Stimulated activated effector memory CD8-positive, alpha-beta T cell treated with anti-CD3 and anti-CD28 coated beads, Interleukin-12 subunit alpha, Interleukin-12 subunit beta, amount 100 ng/mL, for 72 hours (primary cell): ENCODE results near the gene CHMP2A.

Experiments
- ATAC-seq: fragments of 150-1000 bp; cut with Tn5 transposase; 2 replicates; pipeline ENCODE4 v1.10.0; 2021
- DNase-seq, 2 donors: peaks; one replicate each; pipeline ENCODE4 v3.0.0; 2021 to 2022; ENCODE audit warnings: low spot score in 2 of 2
- H3K27ac Mint-ChIP-seq: one replicate; pipeline ENCODE4 v1.8.0; 2022; ENCODE audit warnings: mild to moderate bottlenecking, mixed read lengths
- H3K36me3 Mint-ChIP-seq: one replicate; pipeline ENCODE4 v1.8.0; 2022; ENCODE audit warnings: mild to moderate bottlenecking, mixed read lengths
- H3K4me1 Mint-ChIP-seq: one replicate; pipeline ENCODE4 v1.8.0; 2022; ENCODE audit warnings: mixed read lengths
- H3K4me3 Mint-ChIP-seq: one replicate; pipeline ENCODE4 v1.8.0; 2022; ENCODE audit warnings: mild to moderate bottlenecking, mixed read lengths
- H3K9me3 Mint-ChIP-seq: one replicate; pipeline ENCODE4 v1.8.0; 2022; ENCODE audit warnings: mixed read lengths

CHMP2A gene

DNA sequence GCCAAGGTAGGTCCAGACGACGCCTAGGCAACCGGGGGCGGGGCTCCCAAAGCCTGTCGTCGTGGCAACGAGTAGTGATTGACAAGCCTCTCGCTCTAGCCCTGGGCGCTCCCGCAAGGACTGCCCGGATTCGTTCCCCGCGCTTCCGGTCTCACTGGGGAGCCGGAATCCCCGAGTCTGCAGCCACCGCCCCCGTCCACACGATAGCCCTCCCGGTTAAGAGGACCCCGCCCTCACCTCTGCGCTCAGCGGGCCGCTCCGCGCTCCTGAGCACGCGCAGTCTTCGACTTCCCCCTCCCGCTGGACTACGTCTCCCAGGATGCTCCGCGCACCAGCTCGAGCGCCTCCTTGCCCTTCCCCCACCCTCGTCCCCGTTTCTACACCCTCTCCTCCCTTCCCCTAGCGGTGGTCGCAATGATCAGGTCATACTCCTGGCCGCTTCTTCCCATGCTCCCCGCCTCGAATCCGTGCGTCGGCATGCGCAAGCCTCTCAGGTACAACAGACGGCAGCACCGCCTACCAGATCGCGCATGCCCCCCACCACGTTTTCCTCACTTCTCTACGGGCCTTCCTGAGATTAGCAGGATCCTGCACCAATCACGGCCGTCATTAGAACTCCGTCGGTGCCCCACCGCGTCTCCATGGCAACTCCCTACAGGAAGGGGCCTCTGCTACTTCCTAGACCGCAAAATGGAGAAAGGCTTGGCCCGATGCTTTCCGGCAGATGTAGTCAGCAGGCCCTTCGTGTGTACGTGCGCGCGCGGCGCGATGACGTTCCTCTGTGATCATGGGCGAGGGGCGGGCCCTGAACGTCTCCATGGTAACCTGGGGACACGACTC lies 18.1 kb upstream of the CHMP2A start, which contains the start of gene MZF1:
Gene MZF1 (minus strand): TSS at position 518 of the 840 bp plus-strand sequence. CDS start 1,946 bp downstream, outside the sequence.
- Mint-ChIP-seq H3K36me3 (peaks cover 40% of the 10 kb centered on the region), H3K4me3 (peak within 1 kb of the TSS; percentile 98), H3K9me3 (no peaks in the 10 kb centered on the region), H3K27ac (peak within 1 kb of the TSS; percentile 100), H3K4me1 (peaks cover 53% of the 10 kb centered on the region)
- DNase-seq (peak; percentile 96 to 100), ATAC-seq (peak; percentile 78)

DNA sequence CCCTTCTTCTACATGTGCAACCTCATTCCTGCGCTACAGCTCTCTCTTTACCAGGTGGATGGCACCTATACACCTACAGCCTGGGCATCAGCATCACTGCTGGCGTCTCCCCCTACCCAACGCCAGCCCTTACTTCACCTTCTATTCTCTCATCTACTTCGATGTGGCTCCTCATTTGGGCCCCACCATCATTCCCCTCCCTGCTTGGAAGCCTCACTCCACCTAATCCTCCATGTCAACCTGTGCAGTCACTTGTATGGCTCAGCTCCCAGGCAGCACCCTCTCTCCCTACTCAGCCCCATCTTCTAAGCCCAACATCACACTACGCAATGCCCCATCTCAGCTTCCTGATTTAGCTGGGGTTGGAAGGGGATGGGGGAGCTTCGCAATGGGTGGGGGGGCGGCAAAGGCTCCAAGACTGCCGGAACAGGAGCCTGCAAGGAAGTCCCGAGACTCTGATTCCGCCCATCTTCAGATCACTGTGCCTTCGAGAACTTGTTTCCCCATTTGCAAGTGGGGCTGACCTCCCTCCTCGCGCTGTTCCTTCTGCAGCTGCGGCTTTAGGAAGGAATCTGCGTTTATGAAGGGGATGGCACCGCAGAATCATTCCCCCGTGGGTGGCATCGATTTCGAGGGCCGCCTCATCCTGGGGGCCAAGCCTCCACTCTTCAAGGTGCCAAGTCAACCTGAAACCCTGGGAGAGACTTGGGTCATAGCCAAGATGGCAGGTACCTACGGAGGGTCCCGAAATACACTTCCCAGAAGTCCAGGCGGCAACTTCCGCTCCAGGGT lies 17.3 kb upstream of the CHMP2A start:
- DNase-seq = no peak
- no peaks in the 10 kb centered on the region for H3K9me3 Mint-ChIP-seq
- peaks cover 40% of the 10 kb centered on the region for H3K36me3 Mint-ChIP-seq
- peak overlapping the region; percentile 98 for H3K4me3 Mint-ChIP-seq
- peaks cover 47% of the 10 kb centered on the region for H3K4me1 Mint-ChIP-seq
- no peak for ATAC-seq
- H3K27ac Mint-ChIP-seq = peak overlapping the region; percentile 100

DNA sequence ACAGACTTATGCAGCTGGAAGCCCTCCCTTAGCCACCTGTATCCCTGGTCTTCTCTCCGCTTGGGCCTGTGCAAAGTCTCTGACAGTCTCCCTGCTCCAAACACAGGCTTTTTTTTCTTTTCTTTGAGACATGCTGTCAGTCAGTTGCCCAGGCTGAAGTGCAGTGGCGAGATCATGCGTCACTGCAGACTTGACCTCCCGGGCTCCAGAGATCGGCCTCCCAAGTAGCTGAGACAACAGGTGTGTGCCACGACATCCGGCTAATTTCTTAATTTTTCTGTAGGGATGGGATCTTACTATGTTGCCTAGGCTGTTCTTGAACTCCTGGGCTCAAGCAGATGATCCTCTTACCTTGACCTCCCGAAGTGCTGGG lies 16.7 kb upstream of the CHMP2A start:
- no peak for ATAC-seq
- H3K9me3 Mint-ChIP-seq = no peaks in the 10 kb centered on the region
- H3K36me3 Mint-ChIP-seq = peaks cover 40% of the 10 kb centered on the region
- H3K4me3 Mint-ChIP-seq = peak overlapping the region; percentile 98
- no peak for DNase-seq
- H3K27ac Mint-ChIP-seq = no peak overlapping the region
- peaks cover 47% of the 10 kb centered on the region for H3K4me1 Mint-ChIP-seq

DNA sequence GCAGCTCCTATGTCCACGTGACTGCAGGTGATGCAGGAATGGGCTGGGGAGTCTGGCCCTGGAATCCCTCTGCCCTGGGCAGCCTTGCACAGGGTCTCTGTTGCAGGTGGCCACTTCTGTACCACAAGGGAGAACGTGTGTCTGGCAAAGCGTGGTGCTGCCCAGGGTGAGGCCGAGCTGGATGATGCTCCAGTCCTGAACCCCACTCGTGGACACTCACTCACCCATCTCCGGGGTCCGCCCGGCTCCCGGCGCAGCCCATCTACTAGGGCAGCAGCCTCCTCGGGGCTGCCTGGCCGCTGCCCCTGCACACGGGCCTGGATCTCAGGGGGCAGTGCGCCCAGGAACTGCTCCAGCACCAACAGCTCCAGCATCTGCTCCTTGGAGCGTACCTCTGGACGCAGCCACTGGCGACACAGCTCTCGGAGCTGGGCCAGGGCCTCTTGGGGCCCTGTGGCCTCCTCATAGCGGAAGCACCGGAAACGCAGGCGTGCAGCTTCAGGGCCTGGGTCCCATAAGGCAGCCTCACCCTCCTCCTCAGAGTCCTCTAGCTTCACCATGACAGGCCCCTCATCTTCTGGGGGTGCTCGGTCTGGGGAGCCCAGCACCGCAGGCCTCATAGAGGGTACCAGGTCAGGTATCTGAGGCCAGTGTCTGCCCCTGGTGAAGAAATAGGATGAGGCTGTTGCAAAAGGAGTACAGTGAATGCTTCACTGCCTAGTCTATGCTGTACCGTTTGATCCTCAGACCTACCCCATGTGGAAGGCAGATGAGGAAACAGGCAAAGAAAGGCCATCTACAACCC lies 16.1 kb upstream of the CHMP2A start:
- Mint-ChIP-seq H3K9me3 (no peaks in the 10 kb centered on the region), H3K4me1 (peaks cover 46% of the 10 kb centered on the region), H3K27ac (no peak overlapping the region), H3K36me3 (peaks cover 40% of the 10 kb centered on the region), H3K4me3 (no peak overlapping the region)
- DNase-seq = no peak
- ATAC-seq = no peak

DNA sequence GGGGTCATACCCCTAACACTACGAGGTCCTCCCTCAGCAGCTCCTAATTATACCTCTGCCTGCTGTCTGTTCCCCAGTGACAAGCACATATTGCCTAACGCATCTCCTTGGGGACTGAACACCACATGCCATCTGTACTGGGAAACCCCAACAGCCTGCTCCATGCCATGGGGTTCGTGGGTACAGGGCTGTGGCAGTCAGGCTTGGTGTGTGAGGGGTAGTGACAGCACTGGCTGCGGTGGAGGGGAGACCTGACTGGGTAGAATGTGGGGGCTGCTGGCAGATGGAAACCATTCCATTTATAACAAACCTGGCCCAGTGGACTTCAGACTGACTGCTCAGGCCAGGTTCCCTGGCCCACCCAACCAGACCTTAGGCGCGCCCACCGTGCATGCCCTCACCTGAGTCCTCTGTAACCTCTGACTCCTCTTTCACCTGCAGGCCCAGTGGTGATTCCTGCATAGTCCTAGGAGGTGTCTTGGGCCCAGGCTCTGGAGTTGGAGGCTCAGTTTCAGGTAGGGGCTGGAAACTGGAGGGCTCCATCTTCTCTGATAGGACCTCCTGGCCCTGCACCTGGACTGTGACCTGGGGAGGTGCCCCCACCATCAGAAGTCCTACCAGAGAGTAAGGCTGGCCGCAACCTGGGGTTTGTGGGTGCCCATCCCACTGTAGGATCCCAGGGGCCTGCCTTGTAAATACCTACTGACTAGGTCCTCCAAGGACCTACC lies 15.2 kb upstream of the CHMP2A start:
- no peaks in the 10 kb centered on the region for H3K9me3 Mint-ChIP-seq
- H3K36me3 Mint-ChIP-seq = peaks cover 31% of the 10 kb centered on the region
- peak overlapping the region; percentile 47 for H3K27ac Mint-ChIP-seq
- peaks cover 41% of the 10 kb centered on the region for H3K4me1 Mint-ChIP-seq
- ATAC-seq (no peak), DNase-seq (no peak)
- no peak overlapping the region for H3K4me3 Mint-ChIP-seq

DNA sequence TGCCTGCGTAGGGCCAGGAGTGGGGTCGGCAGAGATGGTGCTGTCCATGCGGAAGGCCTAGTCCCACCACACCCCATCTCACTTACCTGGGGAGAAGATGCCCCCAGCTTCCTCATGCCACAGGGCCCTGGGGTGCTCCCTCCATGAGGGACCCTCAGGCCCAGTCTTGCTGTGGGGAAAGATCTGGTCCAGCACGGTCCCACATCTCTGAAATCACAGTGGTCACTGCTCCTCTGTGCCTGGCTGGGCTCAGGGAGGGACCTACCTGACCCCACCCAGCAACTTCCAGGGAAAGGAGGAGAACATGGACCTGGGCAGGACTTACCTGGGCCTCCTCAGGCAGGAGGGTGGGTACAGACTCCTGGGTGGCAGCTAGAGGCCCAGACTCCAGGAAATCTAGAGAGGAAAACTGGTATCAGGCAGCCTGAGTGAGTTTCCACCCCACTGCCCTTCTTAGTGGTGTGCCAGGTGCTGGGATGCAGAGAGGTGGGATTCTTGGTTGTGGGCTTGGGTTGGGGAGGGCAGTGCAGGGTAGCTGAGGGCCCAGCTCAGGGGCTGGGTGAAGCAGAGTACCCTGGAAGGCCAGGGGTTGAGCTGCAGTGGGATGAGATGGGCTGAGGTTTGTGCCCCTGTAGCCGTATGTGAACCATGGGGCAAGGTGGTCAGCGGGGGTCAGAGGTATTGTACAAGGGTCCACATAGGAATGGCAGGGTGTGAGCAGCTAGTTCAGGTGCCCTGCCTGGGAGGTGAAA lies 14.5 kb upstream of the CHMP2A start:
- H3K36me3 Mint-ChIP-seq = peaks cover 27% of the 10 kb centered on the region
- peak overlapping the region; percentile 47 for H3K27ac Mint-ChIP-seq
- no peak overlapping the region for H3K4me3 Mint-ChIP-seq
- peaks cover 38% of the 10 kb centered on the region for H3K4me1 Mint-ChIP-seq
- ATAC-seq (no peak), DNase-seq (no peak)
- no peaks in the 10 kb centered on the region for H3K9me3 Mint-ChIP-seq

DNA sequence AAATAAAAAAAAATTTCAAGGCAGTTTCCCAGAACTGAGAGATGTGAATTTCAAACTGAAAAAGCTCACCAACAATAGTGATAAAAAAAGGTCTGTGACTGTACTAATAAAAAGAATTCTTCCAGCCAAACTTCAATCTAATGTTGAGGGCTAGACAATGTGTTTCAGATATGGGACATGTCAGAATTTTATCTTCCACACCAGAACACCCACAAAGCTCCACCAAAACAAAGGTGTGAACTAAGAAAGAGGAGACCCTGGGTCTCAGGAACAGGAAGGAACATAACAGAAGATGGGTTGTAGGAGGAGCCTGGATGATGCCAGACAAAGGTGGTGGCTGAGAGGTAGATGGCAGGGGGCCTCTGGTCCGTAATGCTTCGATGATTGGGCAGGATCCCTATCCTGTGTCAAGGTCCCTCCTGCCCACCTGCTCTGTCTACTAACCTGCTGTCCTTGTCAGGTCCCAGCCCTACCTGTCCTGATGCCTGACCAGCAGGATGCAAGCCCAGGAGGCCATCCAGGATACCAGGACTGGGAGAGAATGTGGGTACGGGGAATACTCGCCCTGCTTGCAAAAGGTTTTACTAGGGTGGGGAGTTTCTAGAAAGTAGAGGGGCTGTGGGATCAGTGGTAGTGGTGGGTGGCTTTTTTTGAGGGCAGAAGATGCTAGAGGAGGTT lies 13.7 kb upstream of the CHMP2A start:
- Mint-ChIP-seq H3K27ac (peak overlapping the region; percentile 47), H3K9me3 (no peaks in the 10 kb centered on the region), H3K36me3 (peaks cover 20% of the 10 kb centered on the region), H3K4me3 (no peak overlapping the region), H3K4me1 (peaks cover 35% of the 10 kb centered on the region)
- ATAC-seq = no peak
- no peak for DNase-seq

DNA sequence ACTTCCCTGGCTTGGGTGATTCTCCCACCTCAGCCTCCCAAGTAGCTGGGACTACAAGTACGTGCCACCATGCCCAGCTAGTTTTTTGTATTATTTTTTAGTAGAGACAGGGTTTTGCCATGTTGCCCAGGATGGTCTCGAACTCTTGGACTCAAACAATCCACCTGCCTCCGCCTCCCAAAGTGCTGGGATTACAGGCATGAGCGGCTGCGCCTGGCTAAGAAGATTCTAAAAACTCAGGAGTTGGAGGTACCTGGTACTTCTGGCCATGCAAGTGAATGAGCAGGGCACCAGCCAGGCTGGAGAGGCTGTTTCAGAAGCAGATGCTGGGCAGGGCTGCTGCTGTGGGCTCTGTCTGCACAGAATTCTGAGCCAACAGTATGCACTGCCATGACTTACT lies 12.1 kb upstream of the CHMP2A start:
- H3K9me3 Mint-ChIP-seq = no peaks in the 10 kb centered on the region
- peaks cover 30% of the 10 kb centered on the region for H3K4me1 Mint-ChIP-seq
- peaks cover 7% of the 10 kb centered on the region for H3K36me3 Mint-ChIP-seq
- no peak overlapping the region for H3K27ac Mint-ChIP-seq
- DNase-seq (no peak), ATAC-seq (no peak)
- H3K4me3 Mint-ChIP-seq = no peak overlapping the region

DNA sequence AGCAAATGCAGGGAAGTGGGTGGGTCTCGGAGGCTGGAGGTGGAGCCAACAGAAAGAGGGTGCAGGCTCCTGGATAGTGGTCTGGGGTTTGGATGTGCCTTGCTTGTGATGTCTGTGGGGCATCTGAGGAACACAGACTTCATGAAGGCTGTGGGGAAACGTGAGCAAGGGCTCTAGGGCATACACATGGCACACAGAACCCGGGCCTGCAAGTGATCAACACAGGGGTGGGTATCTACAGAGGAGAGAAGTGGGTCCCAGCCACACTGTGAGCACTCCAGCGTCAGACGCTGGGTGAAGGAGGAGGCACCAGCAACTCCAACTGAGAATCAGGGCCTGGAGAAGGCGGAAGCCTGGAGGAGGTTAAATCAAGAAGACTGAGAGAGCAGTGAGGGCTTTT lies 8.9 kb upstream of the CHMP2A start:
- no peak for DNase-seq
- peaks cover 53% of the 10 kb centered on the region for H3K4me1 Mint-ChIP-seq

DNA sequence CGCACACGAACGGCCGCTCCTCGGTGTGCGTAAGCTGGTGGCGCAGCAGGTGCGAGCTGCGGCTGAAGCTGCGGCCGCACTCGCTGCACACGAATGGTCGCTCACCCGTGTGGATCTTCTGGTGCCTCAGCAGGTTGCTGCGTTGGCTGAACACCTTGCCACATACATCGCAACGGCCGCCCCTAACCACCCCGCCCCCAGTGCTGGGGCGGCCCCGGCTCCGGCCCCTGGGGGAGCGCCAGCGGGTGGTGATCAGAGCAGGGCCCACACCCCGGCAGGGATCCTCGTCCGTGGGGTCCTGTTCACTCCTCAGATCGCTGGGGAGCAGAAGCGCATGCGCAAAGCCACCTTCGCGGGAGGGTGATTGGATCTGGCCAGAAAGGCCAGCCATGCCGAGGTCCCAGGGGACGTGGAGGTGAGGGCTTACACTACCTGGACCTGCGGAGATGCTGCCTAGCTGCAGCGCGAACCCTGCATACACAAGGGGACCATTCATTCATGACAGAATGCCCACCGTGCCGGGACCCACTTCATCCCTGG lies 8.2 kb upstream of the CHMP2A start:
- DNase-seq (no peak), ATAC-seq (no peak)
- Mint-ChIP-seq H3K36me3 (peaks cover 21% of the 10 kb centered on the region), H3K4me1 (peaks cover 48% of the 10 kb centered on the region), H3K27ac (peak overlapping the region; percentile 29), H3K4me3 (peak overlapping the region; percentile 75), H3K9me3 (no peaks in the 10 kb centered on the region)

More for the DNA sequence above, 8.9 kb upstream of the CHMP2A start:
- Mint-ChIP-seq H3K9me3 (no peaks in the 10 kb centered on the region), H3K4me3 (peak overlapping the region; percentile 75), H3K27ac (peak overlapping the region; percentile 29), H3K36me3 (peaks cover 18% of the 10 kb centered on the region)
- ATAC-seq = no peak

DNA sequence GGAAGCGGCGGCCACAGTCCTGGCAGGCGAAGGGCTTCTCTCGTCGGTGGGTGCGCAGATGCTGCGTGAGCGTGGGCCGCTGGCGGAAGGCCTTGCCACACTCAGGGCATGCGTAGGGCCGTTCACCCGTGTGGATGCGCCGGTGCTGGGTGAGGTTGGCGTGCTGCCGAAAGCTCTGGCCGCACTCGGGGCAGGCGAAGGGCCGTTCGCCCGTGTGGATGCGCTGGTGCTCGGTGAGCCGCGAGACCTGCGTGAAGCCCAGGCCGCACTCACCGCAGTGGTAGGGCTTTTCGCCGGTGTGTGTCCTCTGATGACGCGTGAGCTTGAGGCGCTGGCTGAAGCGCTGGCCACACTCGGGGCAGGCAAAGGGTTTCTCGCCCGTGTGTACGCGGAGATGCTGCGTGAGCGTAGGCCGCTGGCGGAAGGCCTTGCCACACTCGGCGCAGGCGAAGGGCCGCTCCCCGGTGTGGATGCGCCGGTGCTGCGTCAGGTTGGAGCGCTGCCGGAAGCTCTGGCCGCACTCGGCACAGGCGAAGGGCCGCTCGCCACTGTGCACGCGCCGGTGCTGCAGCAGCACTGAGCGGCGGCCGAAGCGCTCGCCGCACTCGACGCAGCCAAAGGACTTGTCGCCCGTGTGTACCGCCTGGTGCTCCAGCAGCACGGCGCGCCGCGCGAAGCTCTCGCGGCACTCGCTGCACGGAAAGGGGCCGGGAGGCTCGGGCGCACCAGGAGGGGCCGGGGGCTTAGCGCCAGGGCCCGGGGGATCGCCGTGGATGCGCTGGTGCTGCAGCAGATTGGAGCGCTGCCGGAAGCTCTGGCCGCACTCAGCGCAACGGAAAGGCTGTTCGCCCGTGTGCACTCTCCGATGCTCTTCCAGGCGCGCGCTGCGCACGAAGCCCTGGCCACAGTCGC lies 7.5 kb upstream of the CHMP2A start:
- peak overlapping the region; percentile 34 for H3K27ac Mint-ChIP-seq
- ATAC-seq = peak; percentile 2
- peaks cover 54% of the 10 kb centered on the region for H3K4me1 Mint-ChIP-seq
- H3K9me3 Mint-ChIP-seq = no peaks in the 10 kb centered on the region
- peak overlapping the region; percentile 75 for H3K4me3 Mint-ChIP-seq
- peaks cover 28% of the 10 kb centered on the region for H3K36me3 Mint-ChIP-seq
- no peak for DNase-seq

DNA sequence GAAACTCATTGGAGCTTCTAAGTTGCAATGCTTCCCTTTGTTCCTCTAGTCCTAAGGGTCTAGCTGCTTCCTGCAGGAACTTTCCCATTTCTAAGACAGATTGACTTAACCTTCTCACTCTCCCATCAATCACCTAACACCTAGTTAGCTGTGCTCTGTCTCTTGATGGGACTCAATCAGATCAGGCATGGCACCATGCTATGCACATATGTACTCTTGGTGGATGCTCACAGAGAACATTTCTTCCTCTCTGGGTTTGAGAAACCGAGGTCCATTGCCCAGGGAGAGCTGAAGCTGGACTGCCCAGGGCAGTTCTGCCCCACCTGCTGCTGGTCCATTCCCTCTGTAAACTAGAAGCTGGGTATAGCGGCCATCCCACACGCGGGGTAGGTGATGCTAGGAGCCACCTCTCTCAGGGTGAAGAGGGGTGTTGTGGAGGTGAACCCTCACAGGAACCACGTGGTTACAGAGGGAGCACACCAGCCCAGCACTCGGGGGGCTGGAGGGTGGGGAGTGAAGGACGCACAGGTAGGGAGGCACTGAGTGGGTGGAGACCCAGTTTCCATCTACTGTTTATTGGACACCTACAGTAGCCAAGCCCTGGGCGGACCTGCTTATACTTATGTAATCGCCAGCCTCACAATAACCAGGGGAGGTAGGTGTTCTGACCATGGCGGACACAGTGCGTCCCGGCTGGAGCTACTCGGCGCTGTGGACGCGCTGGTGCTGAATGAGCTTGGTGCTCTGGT lies 6.6 kb upstream of the CHMP2A start:
- H3K9me3 Mint-ChIP-seq = no peaks in the 10 kb centered on the region
- DNase-seq (no peak), ATAC-seq (no peak)
- peak overlapping the region; percentile 75 for H3K4me3 Mint-ChIP-seq
- peaks cover 62% of the 10 kb centered on the region for H3K4me1 Mint-ChIP-seq
- peak overlapping the region; percentile 34 for H3K27ac Mint-ChIP-seq
- H3K36me3 Mint-ChIP-seq = peaks cover 36% of the 10 kb centered on the region
